HepG2 (cell line): Measurements from ENCODE around the gene AKAP3. TPM values are rescaled to one million over a fixed set of nuclear protein-coding genes. Genes with fewer than 3 reads are reported as not detected.

Source experiments
- ATF4 ChIP-seq, 2 experiments: fragments of 450-650 bp in 1 of 2; sonication (generic) in 1 of 2; formaldehyde crosslinking; IDR thresholded peaks; 2 replicates each; pipeline versions ENCODE4 v1.5.0 to v1.8.0; 2020 to 2022; ENCODE audit warnings: mild to moderate bottlenecking in 1 of 2, missing genetic modification reagents in 1 of 2
- E2F5 ChIP-seq: sonication (generic); formaldehyde crosslinking; conservative IDR thresholded peaks from 2 replicates; pipeline ENCODE4 v1.4.0; 2020; ENCODE audit warnings: missing genetic modification reagents
- FOSL2 ChIP-seq: sonication (generic); formaldehyde crosslinking; IDR thresholded peaks from 2 replicates; pipeline ENCODE4 v1.4.0; 2020; ENCODE audit warnings: missing genetic modification reagents
- GLI4 ChIP-seq: sonication (generic); formaldehyde crosslinking; IDR thresholded peaks from 2 replicates; pipeline ENCODE4 v1.5.1; 2020; ENCODE audit warnings: missing genetic modification reagents, mild to moderate bottlenecking, moderate library complexity, borderline replicate concordance
- MAFK ChIP-seq, 2 experiments: IDR thresholded peaks in 1 of 2; conservative IDR thresholded peaks in 1 of 2; 2 replicates each; pipeline ENCODE4 v1.6.1; 2011; ENCODE audit warnings: improper control_type of control experiment in 2 of 2, low read length in 2 of 2
- MATR3 ChIP-seq: sonication (generic); formaldehyde crosslinking; IDR thresholded peaks from 2 replicates; pipeline ENCODE4 v1.4.0; 2020; ENCODE audit warnings: missing genetic modification reagents
- MXD3 ChIP-seq: IDR thresholded peaks from 2 replicates; pipeline ENCODE4 v1.6.1; 2016; ENCODE audit warnings: mild to moderate bottlenecking, missing biosample characterization, missing genetic modification reagents
- NR2F6 ChIP-seq, 2 experiments: IDR thresholded peaks; 2 replicates each; pipeline ENCODE4 v1.6.1; 2016; ENCODE audit warnings: antibody characterized with exemption in 1 of 2, mild to moderate bottlenecking in 1 of 2
- PHF8 ChIP-seq: sonication (generic); formaldehyde crosslinking; IDR thresholded peaks from 2 replicates; pipeline ENCODE4 v1.5.0; 2020; ENCODE audit warnings: missing genetic modification reagents
- PRDM10 ChIP-seq: sonication (generic); formaldehyde crosslinking; IDR thresholded peaks from 2 replicates; pipeline ENCODE4 v1.4.0; 2020; ENCODE audit warnings: low read depth, missing genetic modification reagents
- PRDM4 ChIP-seq: sonication (generic); formaldehyde crosslinking; IDR thresholded peaks from 2 replicates; pipeline ENCODE4 v1.9.0; 2021; ENCODE audit warnings: missing genetic modification reagents, borderline replicate concordance
- SMARCC2 ChIP-seq: fragments of 450-650 bp; IDR thresholded peaks from 2 replicates; pipeline ENCODE4 v1.6.1; 2017; ENCODE audit warnings: antibody characterized with exemption, mild to moderate bottlenecking
- SP140L ChIP-seq: sonication (generic); formaldehyde crosslinking; IDR thresholded peaks from 2 replicates; pipeline ENCODE4 v1.4.0; 2020; ENCODE audit warnings: missing genetic modification reagents, borderline replicate concordance
- ZNF10 ChIP-seq: sonication (generic); formaldehyde crosslinking; IDR thresholded peaks from 2 replicates; pipeline ENCODE4 v1.4.0; 2020; ENCODE audit warnings: mild to moderate bottlenecking, low read depth, missing genetic modification reagents, borderline replicate concordance
- ZNF34 ChIP-seq: sonication (generic); formaldehyde crosslinking; IDR thresholded peaks from 2 replicates; pipeline ENCODE4 v1.4.0; 2020; ENCODE audit warnings: mild to moderate bottlenecking, missing genetic modification reagents, borderline replicate concordance
- ZNF430 ChIP-seq: sonication (generic); formaldehyde crosslinking; IDR thresholded peaks from 2 replicates; pipeline ENCODE4 v1.9.0; 2021; ENCODE audit warnings: mild to moderate bottlenecking, missing genetic modification reagents
- ZNF577 ChIP-seq: sonication (generic); formaldehyde crosslinking; IDR thresholded peaks from 2 replicates; pipeline ENCODE4 v1.4.0; 2020; ENCODE audit warnings: mild to moderate bottlenecking, low read depth, missing genetic modification reagents, borderline replicate concordance
- polyA plus RNA-seq, 8 experiments: library from polyadenylated mRNA; depleted of rRNA in 3 of 8; stranded (reverse) in 7 of 8; unstranded in 1 of 8; fragments of >200 nt; fragmentation: Illumina TruSeq in 4 of 8; extraction: Trizol in 4 of 8; gene quantifications; 2 replicates each; pipeline versions ENCODE4 v1.2.1 to v1.2.3, GENCODE V29; 2011 to 2016; ENCODE audit warnings: low read depth in 4 of 8, missing spikeins in 1 of 8, mixed read lengths in 1 of 8; ENCODE audit not compliant: insufficient read depth in 1 of 8
- total RNA-seq, 5 experiments: library from RNA; depleted of rRNA; stranded (reverse); fragments of >200 nt; fragmentation: Illumina TruSeq; extraction: Trizol; gene quantifications; 2 replicates each; pipeline ENCODE4 v1.2.3, GENCODE V29; 2016; ENCODE audit warnings: low read depth in 1 of 5

AKAP3 gene
- total and polyA plus RNA-seq, 2 of the 13 experiments (the other 11 are each of a cell fraction or from before 2014, with no cell fraction given): 0.22 to 0.49 TPM

GRCh38 chr12:4648501-4649357 is at the start of gene AKAP3, which contains the start of gene NDUFA9 (continued):
- TF ChIP-seq SMARCC2 (no peak), PRDM4 (CRISPR knock-in tag) (no peak), FOSL2 (CRISPR knock-in tag) (peak; percentile 28; the same call in 1 of the 2 replicates), E2F5 (CRISPR knock-in tag) (no peak; the same call in 1 of the 2 replicates), GLI4 (CRISPR knock-in tag) (peak; percentile 41; the same call in 1 of the 2 replicates), ATF4 (CRISPR knock-in tag; IDR thresholded peaks at IDR 0.05) (peak in 1 of 2 experiments; percentile 57; a peak in 1 of 4 replicates), PHF8 (CRISPR knock-in tag) (peak; percentile 72), MATR3 (no peak), ZNF10 (CRISPR knock-in tag) (no peak), ZNF577 (CRISPR knock-in tag) (no peak), PRDM10 (CRISPR knock-in tag) (peak; percentile 89), ZNF430 (no peak), NR2F6 (IDR thresholded peaks at IDR 0.05) (no peak), NR2F6 (CRISPR knock-in tag; IDR thresholded peaks at IDR 0.05) (no peak), MAFK (conservative IDR thresholded peaks at IDR 0.05 in 1 of 2, IDR thresholded peaks at IDR 0.05 in 1 of 2; ENCODE audit: low read length in 2 of 2) (no peak), SP140L (CRISPR knock-in tag) (no peak), ZNF34 (CRISPR knock-in tag) (no peak), MXD3 (CRISPR knock-in tag) (no peak)
